Measurements from ENCODE around the gene PIGS. TPM values are rescaled to one million over a fixed set of nuclear protein-coding genes. Genes with fewer than 3 reads are reported as not detected.

Gene PIGS
- total and polyA plus RNA-seq, 9 of the 15 experiments (the other 6 are each of a cell fraction or from before 2014, with no cell fraction given), result 47.5 to 138 (median 57.6) TPM

- H3K4me1 ChIP-seq (replicated peaks in 1 of 2; ENCODE audit: control insufficient read depth in 2 of 2, insufficient read depth in 2 of 2, low read length in 2 of 2), result peaks cover 35 to 40% of the 10 kb centered on the region in 2 experiments
- peaks cover 60% of the 10 kb centered on the region for H3K79me2 ChIP-seq (ENCODE audit: control insufficient read depth, insufficient read depth, low read length)
Observed at GRCh38 chr17:28573040-28573380, 1.7 kb upstream of the PIGS start.

More at GRCh38 chr17:28573040-28573380, 1.7 kb upstream of the PIGS start:
- no TSS peak for BruUV-seq (replicated peaks)
- no peaks in the 10 kb centered on the region for H3K9me3 ChIP-seq (replicated peaks; ENCODE audit: control insufficient read depth, insufficient read depth, low read depth, low read length)
- H3K27ac ChIP-seq (ENCODE audit: extremely low read depth, low read depth, low read length), result no peak overlapping the region; the same call in 2 of the 3 replicates
- ChIA-PET CTCF (ENCODE audit: low intra/inter-chr PET ratio) (no interaction called here), POLR2A (interaction anchor here (0.8 to 4.8 kb wide), 4 partner anchors 11 to 372 kb away, joined by 3 to 26 read pairs (median 4); no protein-coding TSS in a partner anchor)
- H2AFZ ChIP-seq (ENCODE audit: low read depth, low read length), result no peak overlapping the region
- DNase-seq (ENCODE audit: extremely low read depth in 1 of 4, low spot score in 3 of 4) (no peak), FAIRE-seq (no peak), ATAC-seq (no peak)
- TF ChIP-seq PTRF (tag; IDR thresholded peaks at IDR 0.05) (no peak), FOXJ2 (tag; IDR thresholded peaks at IDR 0.05) (no peak), DMBX1 (CRISPR knock-in tag; IDR thresholded peaks at IDR 0.05; ENCODE audit: borderline replicate concordance) (no peak), NELFE (IDR thresholded peaks at IDR 0.05; ENCODE audit: insufficient read depth, insufficient read length) (no peak), ZNF23 (CRISPR knock-in tag; IDR thresholded peaks at IDR 0.05) (no peak), FOSL1 (tag; conservative IDR thresholded peaks at IDR 0.05) (no peak), HDAC3 (IDR thresholded peaks at IDR 0.05; ENCODE audit: borderline replicate concordance, partially characterized antibody) (no peak), ZKSCAN1 (IDR thresholded peaks at IDR 0.05; ENCODE audit: low read depth, low read length) (no peak), ZNF695 (CRISPR knock-in tag; IDR thresholded peaks at IDR 0.05) (no peak), CBX1 (IDR thresholded peaks at IDR 0.05; ENCODE audit: low read depth) (no peak), DPF2 (IDR thresholded peaks at IDR 0.05) (no peak), ETV6 (IDR thresholded peaks at IDR 0.05; ENCODE audit: borderline replicate concordance in 1 of 2, low read depth in 2 of 2, low read length in 1 of 2) (no peak), ETV6 (CRISPR knock-in tag; IDR thresholded peaks at IDR 0.05; ENCODE audit: borderline replicate concordance) (no peak), PKNOX1 (IDR thresholded peaks at IDR 0.05) (no peak), RAD21 (CRISPR knock-in tag; conservative IDR thresholded peaks at IDR 0.05 in 1 of 2, IDR thresholded peaks at IDR 0.05 in 1 of 2) (no peak), NFATC3 (IDR thresholded peaks at IDR 0.05) (no peak), NFRKB (IDR thresholded peaks at IDR 0.05; ENCODE audit: low read depth) (no peak), JUNB (CRISPR knock-in tag; conservative IDR thresholded peaks at IDR 0.05) (no peak), ZC3H4 (CRISPR knock-in tag; IDR thresholded peaks at IDR 0.05; ENCODE audit: borderline replicate concordance) (no peak)
- in situ Hi-C loops (cut with MboI) (no loop called here), intact Hi-C loops (cut with micrococcal nuclease) (no loop called here)
- H3K27me3 ChIP-seq (ENCODE audit: control insufficient read depth in 2 of 2, insufficient read depth in 2 of 2, low read length in 2 of 2), result no peaks in the 10 kb centered on the region
- H3K9me1 ChIP-seq (ENCODE audit: control insufficient read depth, insufficient read depth, low read length), result peaks cover 18% of the 10 kb centered on the region
- H3K9ac ChIP-seq (ENCODE audit: insufficient read depth in 1 of 2, low read depth in 2 of 2, low read length in 2 of 2), result no peak overlapping the region; a peak in 1 of 4 replicates
- peaks cover 52% of the 10 kb centered on the region for H3K36me3 ChIP-seq (ENCODE audit: control insufficient read depth, insufficient read depth, low read length)
- H3K4me2 ChIP-seq (ENCODE audit: insufficient read depth, low read length), result no peak overlapping the region
- no peak overlapping the region for H3K4me3 ChIP-seq
- H4K20me1 ChIP-seq (replicated peaks; ENCODE audit: control insufficient read depth, insufficient read depth, low read length), result 0 out of 2 replicates have a peak, but pooled peaks cover 10% of the 10 kb centered on the region
